Nucleus accumbens (tissue), 56 donors: ENCODE data around the gene ARFGEF3.
"Not testable (repeated sequence)": the region's sequence is repeated elsewhere in the genome, so short reads cannot be mapped to it uniquely, and the experiment has no call there.

Experiments
- DNase-seq, 56 donors: peaks; one replicate each; lab custom pipeline; 2025; lab: John Stamatoyannopoulos, UW

Gene ARFGEF3

DNA sequence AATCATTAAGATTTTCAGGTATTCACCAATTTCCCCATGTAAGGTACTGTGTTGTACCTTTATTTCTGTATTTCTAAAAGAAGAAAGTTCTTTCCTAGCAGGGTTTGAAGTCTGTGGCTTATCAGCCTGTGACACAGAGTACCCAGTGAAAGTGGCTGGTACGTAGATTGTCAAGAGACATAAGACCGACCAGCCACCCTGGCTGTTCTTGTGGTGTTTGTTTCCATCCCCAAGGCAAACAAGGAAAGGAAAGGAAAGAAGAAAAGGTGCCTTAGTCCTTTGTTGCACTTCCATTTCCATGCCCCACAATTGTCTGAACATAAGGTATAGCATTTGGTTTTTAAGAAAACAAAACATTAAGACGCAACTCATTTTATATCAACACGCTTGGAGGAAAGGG is 175.3 kb downstream of the ARFGEF3 start:
- DNase-seq, result no peak

DNA sequence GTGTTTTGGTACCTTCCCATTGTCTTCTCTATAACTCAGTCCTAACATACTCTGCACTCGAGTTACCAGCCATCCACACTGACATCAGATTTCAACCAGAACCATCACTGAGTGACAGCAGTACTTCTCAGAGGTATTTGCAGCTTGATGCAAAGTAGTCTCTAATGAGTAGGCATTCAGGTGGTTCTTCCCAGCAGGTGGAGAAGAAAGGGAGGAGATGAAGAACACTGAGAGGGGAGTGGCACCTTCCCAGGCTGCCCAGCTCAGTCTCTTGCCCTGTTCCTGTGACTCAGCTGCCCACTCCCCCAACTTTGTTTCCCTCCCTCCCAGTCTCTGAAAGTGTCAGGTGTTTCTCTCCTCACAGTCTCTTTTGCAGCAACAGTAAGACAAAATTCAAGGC is 177.3 kb downstream of the ARFGEF3 start:
- no peak for DNase-seq

DNA sequence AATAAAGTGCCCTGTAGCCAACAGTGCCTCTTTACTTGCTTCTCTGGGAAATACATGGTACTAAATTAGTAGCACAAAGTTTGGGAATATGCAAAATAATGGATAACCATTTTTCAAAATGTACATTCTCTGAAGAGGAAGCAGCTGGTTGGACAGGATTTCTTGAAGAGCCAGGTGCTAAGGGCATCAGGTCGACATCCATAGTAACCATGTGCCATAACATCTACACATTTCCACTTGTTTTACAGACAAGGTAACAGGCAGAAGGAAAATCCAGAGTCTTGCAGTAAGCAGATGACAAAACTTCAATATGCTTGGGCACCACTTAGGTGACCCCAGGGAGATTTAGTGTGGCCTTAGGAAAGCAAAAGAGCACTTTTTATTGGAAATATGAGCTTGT is 179.4 kb downstream of the ARFGEF3 start:
- no peak for DNase-seq

DNA sequence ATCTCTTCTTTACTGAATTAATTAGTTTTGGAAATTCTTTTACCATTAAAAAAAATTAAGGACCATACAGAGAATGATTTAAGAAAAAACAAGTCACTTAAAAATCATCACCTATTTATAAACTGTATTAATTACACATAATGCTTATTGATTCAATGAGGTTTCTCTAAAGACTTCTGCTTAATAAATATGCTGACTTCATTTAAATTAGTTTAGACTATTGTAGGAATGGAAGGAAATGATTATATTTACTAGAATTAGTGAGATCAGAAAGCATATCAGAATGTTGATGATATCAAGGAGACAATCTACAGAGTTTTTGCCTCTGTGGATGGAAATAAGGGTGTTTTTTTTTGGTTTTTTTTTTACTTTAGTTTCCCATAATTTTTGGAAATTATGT is 181.4 kb downstream of the ARFGEF3 start:
- DNase-seq, result no peak

DNA sequence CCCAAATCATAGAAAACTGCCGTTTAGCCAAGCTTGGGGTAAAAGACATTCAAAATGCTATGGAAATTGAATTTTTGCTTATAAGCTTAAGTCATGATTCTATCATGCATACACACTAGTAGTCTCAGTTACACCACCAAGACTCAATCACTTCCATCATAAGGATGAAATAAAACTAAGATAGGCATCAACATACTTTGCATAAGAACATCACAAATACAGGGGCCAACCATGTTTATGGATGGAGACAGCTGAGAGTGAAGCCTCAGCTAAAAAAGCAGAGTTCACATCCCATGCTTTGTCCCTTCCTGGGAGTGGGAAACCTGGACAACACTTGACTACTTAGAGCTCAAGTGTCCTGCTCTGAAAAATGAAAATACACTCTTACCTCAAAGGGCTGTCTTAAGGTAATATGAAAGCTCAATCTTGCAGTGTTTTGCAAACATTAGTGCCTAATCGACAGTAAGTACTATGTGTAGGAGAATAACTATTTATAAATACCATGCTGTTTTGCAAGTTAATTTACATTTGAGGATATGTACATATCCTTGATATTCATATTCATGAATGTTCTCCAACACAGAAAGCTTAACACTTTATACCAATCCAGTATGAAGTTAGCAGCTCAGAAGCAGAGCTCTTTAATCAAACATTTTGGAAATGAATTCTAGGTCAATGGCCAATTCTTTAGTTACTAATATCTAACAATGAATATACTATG is 184.0 kb downstream of the ARFGEF3 start:
- no peak for DNase-seq

DNA sequence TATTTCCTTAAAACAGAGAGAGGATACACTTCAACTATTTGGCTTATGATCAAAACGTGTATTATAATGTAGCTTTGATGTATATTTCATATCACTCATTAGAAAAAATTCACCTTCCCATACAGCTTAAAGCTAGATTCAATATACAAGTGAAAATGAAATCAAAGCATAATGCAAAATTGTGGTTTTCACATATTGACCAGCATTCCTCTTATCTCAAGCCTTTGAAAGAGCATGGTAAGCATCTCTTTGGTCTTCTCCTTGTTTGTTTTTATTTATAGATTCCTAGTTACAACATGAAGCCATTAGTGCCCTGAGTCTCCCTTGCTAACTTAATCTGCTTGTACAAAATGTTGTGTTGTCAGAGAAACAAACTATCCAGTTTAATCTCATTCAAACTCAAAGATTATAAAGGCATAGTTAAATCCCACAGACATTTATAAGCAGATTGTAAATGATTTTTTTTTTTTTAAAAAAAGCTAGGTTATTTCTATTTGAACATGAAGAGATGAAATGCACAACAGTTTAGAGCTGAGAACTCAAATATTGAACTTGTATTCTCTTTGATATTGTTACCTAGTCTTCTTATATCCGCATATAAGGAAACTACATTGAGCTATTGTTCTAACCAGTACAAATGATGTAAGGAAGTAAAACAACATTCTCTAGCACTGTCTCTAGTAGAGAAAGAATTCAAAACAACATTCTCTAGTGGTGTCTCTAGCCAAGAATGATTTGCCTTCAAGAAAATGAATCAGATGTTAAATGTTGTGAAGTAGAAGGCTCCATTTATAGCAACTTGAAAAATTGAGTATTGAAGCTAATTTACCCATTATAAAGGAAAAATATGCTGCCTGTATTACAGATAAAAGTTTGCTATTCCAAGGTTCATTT is 184.8 kb downstream of the ARFGEF3 start:
- DNase-seq, result no peak

DNA sequence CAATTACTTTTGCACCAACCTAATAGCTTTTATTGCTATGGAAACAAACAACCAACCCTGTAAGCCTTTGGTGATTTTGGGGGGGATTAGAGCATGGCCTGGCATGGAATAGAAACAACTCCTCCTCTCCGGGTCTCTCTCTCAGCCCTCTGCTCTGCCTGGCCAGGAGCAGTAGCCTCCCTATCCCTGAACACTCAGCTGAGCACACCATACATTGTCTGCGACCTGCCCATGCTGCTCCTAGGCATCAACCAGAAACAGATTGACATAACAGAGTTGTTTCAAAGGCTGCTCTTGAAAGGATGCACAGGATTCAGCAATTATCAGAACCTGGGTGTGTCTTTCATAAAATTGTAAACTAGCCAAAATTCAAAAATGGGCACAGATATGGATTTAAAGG is 186.1 kb downstream of the ARFGEF3 start:
- no peak for DNase-seq

DNA sequence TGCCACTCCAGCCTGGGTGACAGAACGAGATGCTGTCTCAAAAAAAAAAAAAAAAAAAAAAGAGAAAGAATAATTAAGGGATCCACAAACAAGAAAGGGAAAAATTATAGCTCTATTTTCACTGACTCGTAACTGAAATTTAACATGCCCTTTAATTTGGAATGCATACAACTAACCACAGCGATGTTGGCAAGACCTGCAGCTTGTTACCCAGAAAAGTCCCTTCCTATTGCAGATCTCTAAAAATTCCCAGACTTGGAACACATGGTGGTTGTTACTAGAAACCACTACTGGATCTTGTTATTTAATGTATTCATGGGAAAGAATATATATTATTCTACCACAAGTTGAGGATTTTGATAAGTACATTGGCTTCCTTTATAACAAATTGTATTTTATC is 188.2 kb downstream of the ARFGEF3 start:
- no peak for DNase-seq

DNA sequence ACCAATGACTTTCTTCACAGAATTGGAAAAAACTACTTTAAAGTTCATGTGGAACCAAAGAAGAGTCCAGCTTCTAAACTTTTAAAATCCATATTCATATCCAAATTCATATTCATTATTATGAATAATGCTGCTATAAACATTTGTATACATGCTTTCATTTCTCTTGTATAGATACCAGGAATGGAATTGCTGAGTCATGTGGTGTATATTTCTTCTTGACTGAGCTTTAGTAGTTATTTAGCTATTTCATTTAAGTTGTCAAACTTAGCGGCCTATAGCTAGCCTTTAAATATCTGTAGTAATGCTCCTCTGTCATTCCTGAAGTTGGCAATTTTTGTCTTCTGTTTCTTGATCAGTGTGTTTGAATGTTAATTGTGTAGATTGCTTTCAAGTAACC is 196.2 kb downstream of the ARFGEF3 start:
- DNase-seq, result no peak

DNA sequence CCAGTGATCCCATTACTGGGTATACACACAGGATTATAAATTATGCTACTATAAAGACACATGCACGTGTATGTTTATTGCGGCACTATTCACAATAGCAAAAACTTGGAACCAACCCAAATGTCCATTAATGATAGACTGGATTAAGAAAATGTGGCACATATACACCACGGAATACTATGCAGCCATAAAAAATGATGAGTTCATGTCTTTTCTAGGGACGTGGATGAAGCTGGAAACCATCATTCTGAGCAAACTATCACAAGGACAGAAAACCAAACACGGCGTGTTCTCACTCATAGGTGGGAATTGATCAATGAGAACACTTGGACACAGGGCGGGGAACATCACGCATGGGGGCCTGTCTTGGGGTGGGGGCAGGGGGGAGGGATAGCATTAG is 206.9 kb downstream of the ARFGEF3 start:
- not testable (repeated sequence) for DNase-seq

DNA sequence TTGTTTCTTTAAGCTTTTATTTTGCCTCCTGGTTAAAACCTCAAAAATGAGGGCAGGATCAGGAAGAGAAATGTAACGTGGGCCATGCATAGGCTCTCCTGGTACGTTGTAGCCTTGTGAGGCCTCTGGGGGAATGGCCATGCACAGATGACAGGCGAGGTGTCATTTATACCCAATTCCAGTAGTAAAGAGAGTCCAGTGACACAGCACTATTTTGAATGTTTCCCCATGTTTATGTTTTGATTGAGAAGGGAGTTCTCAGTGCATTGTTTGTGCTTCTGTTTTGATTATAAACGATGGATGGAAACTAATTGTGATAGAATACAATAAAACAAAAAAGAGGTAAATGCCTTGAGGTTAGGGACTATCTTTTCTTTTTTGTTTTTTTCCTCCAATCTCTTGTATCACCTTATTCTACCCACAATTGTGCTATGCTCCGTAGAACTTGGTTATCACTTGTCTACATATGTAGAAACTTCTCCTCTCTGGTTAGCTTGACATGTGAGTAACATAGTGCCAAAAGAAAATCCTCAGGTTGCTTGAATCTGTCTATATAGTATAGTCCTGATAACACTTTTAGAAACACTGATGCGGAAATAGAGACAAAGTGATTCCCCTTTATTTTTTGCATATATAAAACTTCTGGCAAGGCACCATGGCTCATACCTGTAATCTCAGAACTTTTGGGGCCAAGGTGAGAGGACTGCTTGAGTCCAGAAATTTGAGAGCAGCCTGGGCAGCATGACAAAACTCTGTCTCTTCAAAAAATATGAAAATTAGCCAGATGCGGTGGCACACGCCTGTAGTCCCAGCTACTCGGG is 209.1 kb downstream of the ARFGEF3 start:
- DNase-seq, result no peak

DNA sequence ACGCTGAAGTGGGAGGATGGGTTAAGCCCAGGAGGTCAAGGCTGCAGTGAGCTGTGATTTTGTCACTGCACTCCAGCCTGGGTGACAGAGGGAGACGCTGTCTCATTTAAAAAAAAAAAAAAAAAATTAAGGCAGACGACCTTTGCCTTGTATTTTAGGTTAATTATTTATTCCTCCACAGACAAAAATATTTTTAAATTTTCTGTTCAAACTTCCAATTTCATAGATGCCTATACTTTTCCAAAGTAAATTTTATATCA is 209.6 kb downstream of the ARFGEF3 start:
- DNase-seq, result no peak

DNA sequence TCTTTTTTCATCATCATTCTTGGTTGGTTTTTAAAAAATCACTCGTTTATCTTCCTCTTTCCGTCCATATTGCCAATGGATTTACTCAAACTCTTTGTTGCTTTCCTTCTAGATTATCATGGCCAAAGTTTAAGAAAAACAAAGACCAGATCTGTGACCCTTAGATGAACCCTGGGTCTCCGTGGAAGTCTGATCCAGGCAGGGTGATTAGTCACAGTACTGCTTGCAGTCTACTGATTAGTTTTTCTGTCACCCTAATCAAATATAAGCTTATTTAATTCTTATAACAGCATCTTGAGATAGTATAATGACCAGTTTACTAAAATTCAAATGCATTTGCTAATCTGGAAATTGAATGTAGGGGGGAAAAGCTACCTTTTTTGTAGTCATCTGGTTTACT is 210.0 kb downstream of the ARFGEF3 start:
- DNase-seq, result no peak

DNA sequence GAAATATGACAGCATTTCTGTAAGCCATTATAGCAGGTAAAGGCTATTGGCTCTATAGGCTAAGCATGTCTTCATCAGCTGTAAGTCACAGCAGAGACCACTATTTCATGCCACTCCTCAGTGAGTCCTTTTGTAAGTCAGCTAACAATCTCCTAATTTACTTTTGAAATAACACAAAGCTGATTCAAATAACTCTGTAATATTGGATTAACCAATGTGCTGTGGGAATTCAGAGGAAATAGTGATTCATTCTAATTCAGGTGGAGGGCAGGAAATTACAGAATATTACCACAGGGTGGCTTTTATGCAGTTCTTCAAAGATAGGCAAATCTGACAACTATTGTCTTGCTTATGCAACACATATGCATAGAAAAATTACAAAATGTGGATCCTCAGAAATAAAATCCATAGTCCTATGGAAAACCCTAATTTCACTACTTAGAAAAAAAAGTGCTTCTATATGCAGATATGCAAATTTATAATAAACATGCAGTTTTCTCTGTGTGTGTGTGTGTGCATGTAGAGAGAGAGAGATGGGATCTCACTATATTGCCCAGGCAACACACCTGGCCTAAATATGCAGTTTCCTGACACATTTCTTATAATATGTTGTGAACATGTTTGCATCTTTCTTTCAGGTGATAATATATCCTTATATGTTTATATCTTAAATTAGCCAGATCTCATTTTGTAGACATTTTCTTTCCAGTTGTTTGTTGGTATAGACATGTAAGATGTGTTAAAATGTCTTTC is 211.1 kb downstream of the ARFGEF3 start:
- DNase-seq, result no peak

DNA sequence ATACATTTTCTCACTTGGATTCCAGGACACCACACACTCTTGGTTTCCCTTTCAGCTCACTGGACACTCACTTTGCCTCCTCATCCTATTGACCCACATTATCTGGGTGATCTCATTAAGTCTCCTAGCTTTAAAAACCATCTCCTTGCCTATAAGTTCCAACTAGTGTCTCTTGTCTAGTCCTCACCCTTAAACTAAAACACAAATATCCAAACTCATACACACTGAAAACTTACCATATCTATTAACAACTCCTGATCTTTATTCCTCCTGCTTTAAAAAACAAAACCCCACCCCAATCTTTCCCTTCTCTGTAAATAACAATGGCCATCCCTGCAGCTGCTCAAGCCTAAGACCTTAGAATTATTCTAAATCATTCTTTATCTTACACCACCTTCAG is 212.5 kb downstream of the ARFGEF3 start:
- no peak for DNase-seq

DNA sequence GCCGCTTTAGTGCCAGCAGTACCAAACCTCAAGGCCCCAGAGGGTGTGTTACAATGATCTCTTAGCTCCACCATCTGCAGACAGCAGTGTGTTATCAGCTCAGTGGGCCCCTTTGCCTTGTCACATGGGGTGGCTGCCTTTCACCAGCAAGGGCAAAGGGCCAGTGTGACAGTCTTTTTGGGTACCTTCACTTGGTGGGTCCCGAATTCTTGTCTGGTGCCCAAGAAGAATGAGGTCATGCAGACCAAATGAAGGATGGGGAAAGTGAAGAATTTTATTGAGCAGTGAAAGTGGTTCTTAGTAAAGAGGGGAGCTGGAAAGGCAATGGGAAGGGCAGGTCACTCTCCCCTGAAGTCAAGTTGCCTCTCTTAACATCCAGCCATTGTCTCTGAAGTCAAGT is 213.1 kb downstream of the ARFGEF3 start:
- DNase-seq, result no peak

DNA sequence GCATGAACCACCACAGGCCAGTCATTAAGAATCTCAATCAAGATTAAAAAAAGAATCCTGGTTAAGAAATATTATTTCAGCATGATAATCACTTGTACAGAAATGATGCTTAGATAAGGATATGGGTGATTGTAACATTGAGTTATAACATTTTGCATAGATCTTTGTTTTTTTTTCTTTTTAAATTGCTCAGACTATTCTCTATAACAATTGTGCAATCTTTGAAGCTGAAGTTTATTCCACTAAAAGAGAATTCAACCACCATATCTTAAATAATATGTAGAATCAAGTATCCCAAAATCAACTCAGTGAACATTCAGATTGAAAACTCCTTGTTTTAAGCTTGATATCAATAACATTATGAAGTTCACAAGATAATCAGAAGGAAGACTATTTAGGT is 215.3 kb downstream of the ARFGEF3 start:
- no peak for DNase-seq

DNA sequence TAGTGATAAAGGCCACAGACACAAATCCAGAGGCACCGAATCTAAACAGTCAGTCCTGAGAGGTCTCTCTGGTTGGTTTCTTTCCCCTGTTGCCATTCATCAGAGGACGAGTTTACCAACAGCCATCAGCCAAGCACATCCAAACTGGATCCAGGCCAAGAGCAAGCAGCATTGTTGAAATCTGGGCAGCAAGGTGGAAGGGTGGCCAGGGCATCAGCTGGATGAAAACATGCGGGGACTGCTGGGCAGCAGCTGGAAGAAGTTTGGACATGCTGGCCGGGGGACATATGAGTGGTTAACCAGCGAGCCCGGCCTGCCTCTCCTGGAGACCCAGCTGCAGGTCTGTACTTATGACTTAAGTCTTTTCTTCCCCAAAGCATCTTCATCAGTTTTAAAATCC is 216.1 kb downstream of the ARFGEF3 start, which contains the start of gene SMIM28:
TSS of gene SMIM28 (plus strand) at position 62 of the 400 bp plus-strand sequence. CDS start at position 230, 168 bp downstream.
- peak in 1 of 56 donors; percentile 4 for DNase-seq

DNA sequence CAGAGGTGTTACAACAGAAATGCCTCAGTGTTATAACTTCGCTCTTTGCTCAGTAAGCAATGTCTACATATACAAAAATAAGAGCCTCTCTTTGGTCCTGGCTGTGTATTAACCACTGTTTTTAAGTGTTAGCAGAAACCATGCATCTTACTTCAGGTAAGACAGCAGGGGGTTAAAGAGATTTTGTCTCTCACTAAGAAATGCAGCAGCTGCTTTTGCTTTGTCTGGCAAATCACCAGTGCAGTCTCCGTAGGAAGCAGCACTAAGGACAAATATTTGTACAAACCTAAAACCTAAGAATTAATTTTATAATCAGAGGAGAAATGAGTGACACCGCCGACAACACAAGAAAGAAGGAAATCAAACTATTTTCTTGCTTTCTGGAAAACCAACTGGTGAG is 216.7 kb downstream of the ARFGEF3 start:
- no peak for DNase-seq

DNA sequence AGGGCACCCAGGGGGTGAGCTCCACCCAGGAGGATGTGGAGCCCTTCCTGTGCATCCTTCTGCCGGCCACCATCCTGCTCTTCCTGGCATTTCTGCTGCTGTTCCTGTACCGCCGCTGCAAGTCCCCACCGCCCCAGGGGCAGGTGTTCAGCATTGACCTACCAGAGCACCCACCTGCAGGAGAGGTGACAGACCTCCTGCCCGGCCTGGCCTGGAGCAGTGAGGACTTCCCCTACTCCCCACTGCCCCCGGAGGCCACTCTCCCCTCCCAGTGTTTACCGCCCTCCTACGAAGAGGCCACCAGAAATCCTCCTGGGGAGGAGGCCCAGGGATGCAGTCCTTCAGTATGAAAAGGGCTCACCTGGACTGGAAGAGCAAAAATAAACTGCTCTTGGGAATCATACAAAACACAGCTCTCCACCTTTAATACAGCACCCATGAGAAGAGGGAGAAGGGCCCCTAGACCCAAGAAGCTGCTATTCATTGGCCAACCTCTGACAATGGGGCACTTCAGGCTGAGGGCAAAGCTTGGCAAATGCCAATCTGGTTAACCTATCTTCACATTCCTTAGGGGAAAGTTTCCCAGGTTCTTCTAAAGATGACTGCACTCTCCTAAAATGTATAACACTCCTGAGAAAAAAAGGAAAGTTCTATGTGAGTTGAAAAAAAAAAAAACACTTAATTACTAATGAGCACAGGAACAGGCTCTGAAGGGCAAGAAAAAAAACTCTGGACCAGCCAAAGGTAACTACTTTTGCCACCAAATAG is 220.9 kb downstream of the ARFGEF3 start:
- no peak for DNase-seq
